Activated CD4-positive, alpha-beta T cell treated with anti-CD3 and anti-CD28 coated beads for 36 hours (primary cell): Measurements from ENCODE around the gene FMN1. TPM values are rescaled to one million over a fixed set of nuclear protein-coding genes. Genes with fewer than 3 reads are reported as not detected.

ENCODE experiments used
- ATAC-seq: fragments of 200-7000 bp; cut with Tn5 transposase; one replicate; pipeline ENCODE4 v1.10.0; 2021; ENCODE audit warnings: mild to moderate bottlenecking, moderate library complexity
- CTCF ChIA-PET: fragments of 350-600 bp; sonication (Branson Sonifier 250); formaldehyde crosslinking; loops from one replicate; lab custom pipeline; 2021; ENCODE audit warnings: antibody characterized with exemption; lab: Charles Lee
- POLR2A ChIA-PET: fragments of 350-600 bp; sonication (Branson Sonifier 250); formaldehyde crosslinking; loops from one replicate; lab custom pipeline; 2021; ENCODE audit warnings: antibody characterized with exemption, inconsistent platforms; lab: Charles Lee
- DNase-seq: peaks from one replicate; pipeline ENCODE4 v3.0.0-alpha.2; 2020
- H3K27ac Mint-ChIP-seq: one replicate; pipeline ENCODE4 v1.8.0; 2021; ENCODE audit warnings: mixed read lengths
- H3K27me3 Mint-ChIP-seq: one replicate; pipeline ENCODE4 v1.8.0; 2021; ENCODE audit warnings: mixed read lengths
- H3K36me3 Mint-ChIP-seq: one replicate; pipeline ENCODE4 v1.8.0; 2021; ENCODE audit warnings: low read depth, mixed read lengths
- H3K4me1 Mint-ChIP-seq: one replicate; pipeline ENCODE4 v1.8.0; 2021; ENCODE audit warnings: mixed read lengths
- H3K4me3 Mint-ChIP-seq: one replicate; pipeline ENCODE4 v1.8.0; 2021; ENCODE audit warnings: mild to moderate bottlenecking, moderate library complexity, mixed read lengths
- H3K9me3 Mint-ChIP-seq: one replicate; pipeline ENCODE4 v1.8.0; 2021; ENCODE audit warnings: low read depth, mixed read lengths
- intact Hi-C, 2 experiments: fragments of 100-400 bp; cut with DNase I in 1 of 2; cut with micrococcal nuclease in 1 of 2; formaldehyde crosslinking; loops; one replicate each; pipeline versions ENCODE4 v1.14.2 to v1.15.1; 2022 to 2024; cut with DNase I, micrococcal nuclease
- total RNA-seq, 2 experiments: library from RNA; stranded (reverse); gene quantifications; one replicate each; pipeline ENCODE4 v1.2.3, GENCODE V29; 2021

FMN1 gene
- total RNA-seq, 2 experiments from 2014 or later = 0.09 to 0.21 TPM

DNA sequence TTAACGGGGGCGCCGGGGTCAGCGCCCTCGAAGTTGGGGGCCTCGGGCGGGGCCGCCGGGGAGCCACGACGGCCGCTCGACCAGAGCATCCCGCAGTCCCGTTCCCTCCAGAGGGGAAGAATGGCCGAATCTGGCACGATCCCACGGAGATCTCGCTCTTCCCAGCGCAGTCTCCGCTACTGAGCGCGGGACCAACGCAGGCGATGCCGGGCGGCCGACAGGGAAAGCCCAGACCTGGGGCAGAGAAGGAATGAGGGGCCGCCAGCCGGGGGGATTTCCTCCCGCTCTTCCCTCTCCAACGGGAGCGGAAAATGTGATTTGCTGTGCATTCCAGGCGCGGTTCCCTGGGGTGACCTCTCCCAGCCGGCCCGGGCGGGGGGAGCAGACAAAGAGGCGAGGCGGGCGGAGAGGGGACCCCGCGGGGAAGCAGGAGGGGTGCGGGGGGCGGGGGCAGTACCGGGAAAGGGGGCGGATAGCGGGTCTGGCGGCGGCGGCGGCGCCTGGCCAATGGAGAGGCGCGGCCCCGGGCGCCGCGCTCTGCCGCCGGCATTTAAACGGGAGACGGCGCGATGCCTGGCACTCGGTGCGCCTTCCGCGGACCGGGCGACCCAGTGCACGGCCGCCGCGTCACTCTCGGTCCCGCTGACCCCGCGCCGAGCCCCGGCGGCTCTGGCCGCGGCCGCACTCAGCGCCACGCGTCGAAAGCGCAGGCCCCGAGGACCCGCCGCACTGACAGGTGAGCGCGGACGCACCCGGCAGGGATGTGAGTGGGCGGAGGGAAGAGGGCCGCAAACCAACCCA lies 476.9 kb downstream of the FMN1 start, which contains the start of gene GREM1:
Gene GREM1 (plus strand): TSS at position 579 of the 801 bp plus-strand sequence. CDS start 12,687 bp downstream, outside the sequence.
- H3K9me3 Mint-ChIP-seq = no peaks in the 10 kb centered on the region
- no peak within 1 kb of the TSS for H3K4me3 Mint-ChIP-seq
- H3K27ac Mint-ChIP-seq = no peak within 1 kb of the TSS
- H3K36me3 Mint-ChIP-seq = no peaks in the 10 kb centered on the region
- POLR2A ChIA-PET = no interaction called here
- peaks cover 11% of the 10 kb centered on the region for H3K4me1 Mint-ChIP-seq
- H3K27me3 Mint-ChIP-seq = peaks cover 68% of the 10 kb centered on the region
- intact Hi-C loops = no loop called here
- CTCF ChIA-PET = no interaction called here
- ATAC-seq (no peak), DNase-seq (peak; percentile 12)

GRCh38 chr15:32716915-32717425 lies 477.5 kb downstream of the FMN1 start:
- ATAC-seq (no peak), DNase-seq (peak; percentile 4)
- no peak overlapping the region for H3K4me3 Mint-ChIP-seq
- no peaks in the 10 kb centered on the region for H3K9me3 Mint-ChIP-seq
- ChIA-PET CTCF (no interaction called here), POLR2A (no interaction called here)
- no peaks in the 10 kb centered on the region for H3K36me3 Mint-ChIP-seq
- intact Hi-C loops = no loop called here
- peaks cover 11% of the 10 kb centered on the region for H3K4me1 Mint-ChIP-seq
- H3K27ac Mint-ChIP-seq = no peak overlapping the region
- H3K27me3 Mint-ChIP-seq = peaks cover 63% of the 10 kb centered on the region

- Mint-ChIP-seq H3K27me3 (peaks cover 67% of the 10 kb centered on the region), H3K9me3 (no peaks in the 10 kb centered on the region), H3K36me3 (no peaks in the 10 kb centered on the region), H3K4me3 (no peak overlapping the region), H3K4me1 (peaks cover 11% of the 10 kb centered on the region), H3K27ac (no peak overlapping the region)
- POLR2A ChIA-PET = no interaction called here
- no peak for DNase-seq
- intact Hi-C loops = no loop called here
- CTCF ChIA-PET = interaction anchor here (1.1 kb wide), 1 partner anchor 27 kb away, joined by 4 read pairs; no protein-coding TSS in a partner anchor
- ATAC-seq = no peak
Observed at GRCh38 chr15:32716216-32716914, 478.1 kb downstream of the FMN1 start.

Other genes starting within 250 kb of the FMN1 start
- not detected for gene RYR3, start 116.3 kb upstream of the FMN1 start, total RNA-seq